ENCODE results near the gene METTL17.
"Not testable (repeated sequence)": the region's sequence is repeated elsewhere in the genome, so short reads cannot be mapped to it uniquely, and the experiment has no call there.

- TF ChIP-seq CTCF (conservative IDR thresholded peaks at IDR 0.05 in 1 of 2, IDR thresholded peaks at IDR 0.05 in 1 of 2; ENCODE audit: low read depth in 1 of 2, low read length in 2 of 2); EZH2 (IDR thresholded peaks at IDR 0.05; ENCODE audit: low read length, missing control alignments): not testable (repeated sequence)
These were observed 30.8 kb upstream of the METTL17 start for GRCh38 chr14:20958946-20959345.

All from fibroblast of lung (primary cell).